Spleen (tissue), 11 donors: ENCODE data around the gene PIGW. TPM values are rescaled to one million over a fixed set of nuclear protein-coding genes. Genes with fewer than 3 reads are reported as not detected.

ENCODE experiments used
- DNase-seq: peaks from one replicate; pipeline ENCODE4 v3.0.0-alpha.2; 2020
- H3K27ac ChIP-seq, 8 donors: fragments of 200-600 bp; sonication (generic) in 7 of 8; 1 replicate in 4 of 8; 2 replicates in 4 of 8; pipeline versions ENCODE4 v1.5.0 to v1.8.0; 2016 to 2021; ENCODE audit warnings: inconsistent platforms in 4 of 8, mild to moderate bottlenecking in 4 of 8, moderate library complexity in 1 of 8
- H3K27me3 ChIP-seq, 7 donors: fragments of 200-600 bp; sonication (generic) in 6 of 7; replicated peaks in 1 of 7; 1 replicate in 4 of 7; 2 replicates in 3 of 7; pipeline versions ENCODE4 v1.5.0 to v1.8.0; 2016 to 2021; ENCODE audit warnings: inconsistent platforms in 3 of 7, mild to moderate bottlenecking in 1 of 7
- H3K36me3 ChIP-seq, 6 donors: fragments of 200-600 bp; sonication (generic) in 5 of 6; 1 replicate in 4 of 6; 2 replicates in 2 of 6; pipeline versions ENCODE4 v1.5.0 to v1.8.0; 2016 to 2021; ENCODE audit warnings: inconsistent platforms in 2 of 6
- H3K4me1 ChIP-seq, 6 donors: fragments of 200-600 bp; sonication (generic) in 5 of 6; 1 replicate in 3 of 6; 2 replicates in 3 of 6; pipeline versions ENCODE4 v1.5.0 to v1.8.0; 2016 to 2021; ENCODE audit warnings: inconsistent platforms in 3 of 6
- H3K4me3 ChIP-seq, 8 donors: fragments of 200-600 bp; sonication (generic) in 7 of 8; 1 replicate in 4 of 8; 2 replicates in 4 of 8; pipeline versions ENCODE4 v1.5.0 to v1.8.0; 2016 to 2021; ENCODE audit warnings: inconsistent platforms in 4 of 8, mild to moderate bottlenecking in 4 of 8, moderate library complexity in 2 of 8
- H3K9me3 ChIP-seq, 8 donors: fragments of 200-600 bp; sonication (generic) in 7 of 8; 1 replicate in 4 of 8; 2 replicates in 4 of 8; pipeline versions ENCODE4 v1.5.0 to v1.8.0; 2016 to 2021; ENCODE audit warnings: inconsistent platforms in 4 of 8
- CTCF ChIP-seq, 11 experiments: fragments of 200-600 bp in 7 of 11; fragments of 450-650 bp in 4 of 11; sonication (generic) in 4 of 11; IDR thresholded peaks in 8 of 11; conservative IDR thresholded peaks in 3 of 11; 1 replicate in 7 of 11; 2 replicates in 4 of 11; pipeline versions ENCODE4 v1.4.0 to v1.8.0; 2016 to 2021; ENCODE audit warnings: antibody characterized with exemption in 11 of 11, inconsistent platforms in 4 of 11, mild to moderate bottlenecking in 1 of 11
- POLR2A ChIP-seq, 3 donors: fragments of 450-650 bp; IDR thresholded peaks; one replicate each; pipeline ENCODE4 v1.5.1; 2017; ENCODE audit warnings: antibody characterized with exemption in 3 of 3, mild to moderate bottlenecking in 1 of 3
- POLR2AphosphoS5 ChIP-seq, 3 donors: sonication (generic); formaldehyde crosslinking; IDR thresholded peaks; one replicate each; pipeline ENCODE4 v1.5.1; 2017; ENCODE audit warnings: antibody characterized with exemption in 3 of 3
- WGBS, 5 donors: extraction: QIAGEN DNeasy Blood & Tissue Kit in 3 of 5; methylation state at CpG; one replicate each; pipeline versions ENCODE4 v1.1.5 to v1.1.7; 2013 to 2018; 5-methylcytosine and 5-hydroxymethylcytosine counted together
- intact Hi-C: fragments of 100-400 bp; cut with DNase I; formaldehyde crosslinking; loops from one replicate; pipeline ENCODE4 v1.15.0; 2023; ENCODE audit warnings: low total_unique reads
- polyA plus RNA-seq, 3 donors: library from polyadenylated mRNA; stranded (reverse); fragments of 200-250 nt; gene quantifications; one replicate each; pipeline ENCODE4 v1.2.1, GENCODE V29; 2013
- total RNA-seq, 7 donors: library from RNA; depleted of rRNA in 3 of 7; stranded (reverse); fragments of >200 nt in 3 of 7; fragmentation: NEBNext Ultra II Directional in 4 of 7; extraction: Animal tissue kit (Norgen Biotek cat#: 25700) in 4 of 7; gene quantifications; one replicate each; pipeline versions ENCODE4 v1.1.0 to v1.2.1, GENCODE V29; 2016 to 2021
- donor health status: healthy with polysubstance abuse.
- donor health status: DM: no; HTN: no; CAD: no; lungs with moderate emphysema.
- donor health status: DM: no; HTN: no; CAD: no.
- donor health status: Bipolar disorder and iron deficiency.
- donor health status: healthy.
- donor health status: DM: no; HTN: no; CAD: no.
- donor health status: DM: yes; HTN: yes; CAD: no.

Gene PIGW
- total and polyA plus RNA-seq, 10 donors = 3.3 to 7.7 (median 5.6) TPM

DNA sequence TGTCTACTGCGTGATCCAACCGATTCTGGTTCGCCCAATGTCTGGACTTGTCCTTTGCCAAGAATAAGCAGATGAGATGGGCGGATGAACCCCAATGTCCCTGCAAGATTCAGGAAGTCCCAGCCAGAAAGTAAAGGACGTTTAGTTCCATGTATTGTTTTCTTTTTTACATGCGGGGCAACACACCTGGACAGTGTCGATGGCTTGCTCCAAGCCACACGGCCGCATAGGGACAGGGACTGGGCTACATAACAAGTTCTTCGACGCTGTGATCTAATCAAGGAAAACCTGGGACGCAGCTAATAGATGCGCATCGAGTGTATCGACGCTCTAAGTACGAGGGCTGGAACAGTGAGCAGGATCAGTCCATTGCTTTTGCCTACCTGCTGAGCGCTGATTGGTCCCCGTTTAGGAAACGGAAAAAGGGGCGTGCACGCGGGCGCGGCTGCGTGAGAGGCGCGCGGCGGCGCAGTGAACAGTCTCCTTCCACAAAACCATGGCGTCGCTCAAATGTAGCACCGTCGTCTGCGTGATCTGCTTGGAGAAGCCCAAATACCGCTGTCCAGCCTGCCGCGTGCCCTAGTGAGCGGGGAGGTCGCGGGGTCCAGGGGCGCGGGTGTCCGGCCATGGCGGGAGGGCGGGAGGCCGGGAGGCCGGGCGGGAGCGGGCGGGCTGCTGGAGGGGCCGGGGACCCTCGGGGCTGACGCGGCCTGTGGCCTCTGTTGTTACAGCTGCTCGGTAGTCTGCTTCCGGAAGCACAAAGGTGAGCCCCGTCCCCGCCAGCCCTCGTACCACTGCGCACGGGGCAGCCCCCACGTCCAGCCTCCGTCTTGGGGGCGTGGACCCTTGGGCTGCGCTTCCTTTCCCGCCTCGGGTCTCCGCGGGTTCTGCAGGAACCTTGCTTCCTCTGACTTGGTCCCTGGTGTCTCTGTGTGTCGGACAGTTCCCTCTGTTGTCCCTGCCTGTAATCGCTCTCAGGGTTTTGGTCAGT is 48.3 kb upstream of the PIGW start, which contains the start of gene ZNHIT3:
Gene ZNHIT3 (plus strand): TSS at position 478 of the 991 bp plus-strand sequence. CDS start 19 bp downstream, at position 497.
- Histone ChIP-seq H3K36me3 (peaks cover 0 to 18% (median 2%) of the 10 kb centered on the region in 6 donors), H3K4me3 (peak within 1 kb of the TSS; percentile 76 to 97 (median 94)), H3K9me3 (no peaks in the 10 kb centered on the region), H3K27ac (peak within 1 kb of the TSS; percentile 72 to 93 (median 89)), H3K27me3 (peaks cover 0 to 22% (median 12%) of the 10 kb centered on the region in 7 donors), H3K4me1 (peaks cover 27 to 77% (median 56%) of the 10 kb centered on the region in 6 donors)
- WGBS, 5 donors = 0 to 1% (median 1%) methylated on average over 45 to 73 of the region's 73 CpGs
- peak; percentile 93 to 96 (median 95) for TF ChIP-seq POLR2AphosphoS5 (IDR thresholded peaks at IDR 0.05)
- TF ChIP-seq POLR2A (IDR thresholded peaks at IDR 0.05) = peak in 1 of 3 donors; percentile 35
- TF ChIP-seq CTCF (IDR thresholded peaks at IDR 0.05 in 8 of 11, conservative IDR thresholded peaks at IDR 0.05 in 3 of 11) = peak in 2 of 11 experiments; percentile 23 to 25
- intact Hi-C loops = loop anchor here (10.0 kb wide), 1 partner anchor 512 kb away; no protein-coding TSS in a partner anchor
- peak; percentile 97 for DNase-seq

DNA sequence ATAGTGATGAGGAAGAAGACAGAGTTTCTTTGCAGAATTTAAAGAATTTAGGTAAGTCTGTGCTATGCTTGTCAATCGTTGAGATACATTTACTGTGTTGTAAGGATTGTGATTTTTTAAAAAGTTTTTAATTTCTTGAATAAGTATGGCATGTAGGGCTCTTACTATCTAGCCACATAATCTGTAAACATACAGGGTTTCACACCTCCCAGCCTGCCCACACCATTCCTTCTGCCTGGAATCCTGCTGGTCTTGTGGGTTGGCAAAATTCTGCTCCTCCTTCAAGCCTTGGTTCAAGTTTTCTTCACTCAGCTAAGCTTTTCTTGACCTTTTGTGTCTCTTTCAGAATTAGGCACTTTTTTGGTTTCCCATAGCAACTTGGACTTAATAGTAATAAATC is 40.8 kb upstream of the PIGW start:
- Histone ChIP-seq H3K4me1 (peaks cover 0 to 30% (median 14%) of the 10 kb centered on the region in 6 donors), H3K36me3 (peaks cover 0 to 90% (median 73%) of the 10 kb centered on the region in 6 donors), H3K4me3 (no peak overlapping the region), H3K9me3 (no peaks in the 10 kb centered on the region), H3K27me3 (no peaks in the 10 kb centered on the region), H3K27ac (no peak overlapping the region)
- intact Hi-C loops = no loop called here
- no peak for DNase-seq
- TF ChIP-seq POLR2AphosphoS5 (IDR thresholded peaks at IDR 0.05) (no peak), POLR2A (IDR thresholded peaks at IDR 0.05) (no peak), CTCF (IDR thresholded peaks at IDR 0.05 in 8 of 11, conservative IDR thresholded peaks at IDR 0.05 in 3 of 11) (no peak)
- WGBS, 5 donors = 82 to 98% (median 92%) methylated on average over 1 of the region's 1 CpG

DNA sequence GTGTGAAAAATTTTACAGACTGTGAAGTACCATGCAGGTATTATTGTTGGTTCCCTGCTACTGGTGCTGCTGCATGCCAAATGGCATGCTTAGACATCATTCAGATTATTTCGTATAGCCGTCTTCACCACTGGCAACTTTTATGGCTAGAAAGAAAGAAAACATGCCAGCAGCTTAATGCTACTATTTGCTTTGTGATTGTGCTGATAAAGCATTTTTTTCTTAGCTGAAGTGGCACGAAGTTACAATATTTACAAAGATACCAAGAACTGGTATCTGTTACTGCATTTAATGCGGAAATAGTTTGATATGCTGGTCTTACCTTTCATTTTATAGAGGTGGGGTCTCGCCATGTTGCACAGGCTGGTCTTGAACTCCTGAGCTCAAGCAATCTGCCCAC is 40.1 kb upstream of the PIGW start:
- Histone ChIP-seq H3K4me1 (peaks cover 0 to 22% (median 7%) of the 10 kb centered on the region in 6 donors), H3K4me3 (no peak overlapping the region), H3K27me3 (no peaks in the 10 kb centered on the region), H3K9me3 (no peaks in the 10 kb centered on the region), H3K27ac (no peak overlapping the region), H3K36me3 (peaks cover 0 to 93% (median 75%) of the 10 kb centered on the region in 6 donors)
- intact Hi-C loops = no loop called here
- 83 to 95% (median 91%) methylated on average over 5 of the region's 5 CpGs for WGBS, 5 donors
- TF ChIP-seq POLR2A (IDR thresholded peaks at IDR 0.05) = no peak
- TF ChIP-seq CTCF (IDR thresholded peaks at IDR 0.05 in 8 of 11, conservative IDR thresholded peaks at IDR 0.05 in 3 of 11) = no peak
- TF ChIP-seq POLR2AphosphoS5 (IDR thresholded peaks at IDR 0.05) = no peak
- DNase-seq = no peak
